HG03442 (cell line): ENCODE results near the gene MEX3D.

Experiments used
- ATAC-seq: cut with Tn5 transposase; IDR thresholded peaks from one replicate; pipeline ENCODE4 v1.9.1; 2021; ENCODE audit warnings: mild to moderate bottlenecking, moderate library complexity; ENCODE audit not compliant: unreplicated experiment

MEX3D gene

DNA sequence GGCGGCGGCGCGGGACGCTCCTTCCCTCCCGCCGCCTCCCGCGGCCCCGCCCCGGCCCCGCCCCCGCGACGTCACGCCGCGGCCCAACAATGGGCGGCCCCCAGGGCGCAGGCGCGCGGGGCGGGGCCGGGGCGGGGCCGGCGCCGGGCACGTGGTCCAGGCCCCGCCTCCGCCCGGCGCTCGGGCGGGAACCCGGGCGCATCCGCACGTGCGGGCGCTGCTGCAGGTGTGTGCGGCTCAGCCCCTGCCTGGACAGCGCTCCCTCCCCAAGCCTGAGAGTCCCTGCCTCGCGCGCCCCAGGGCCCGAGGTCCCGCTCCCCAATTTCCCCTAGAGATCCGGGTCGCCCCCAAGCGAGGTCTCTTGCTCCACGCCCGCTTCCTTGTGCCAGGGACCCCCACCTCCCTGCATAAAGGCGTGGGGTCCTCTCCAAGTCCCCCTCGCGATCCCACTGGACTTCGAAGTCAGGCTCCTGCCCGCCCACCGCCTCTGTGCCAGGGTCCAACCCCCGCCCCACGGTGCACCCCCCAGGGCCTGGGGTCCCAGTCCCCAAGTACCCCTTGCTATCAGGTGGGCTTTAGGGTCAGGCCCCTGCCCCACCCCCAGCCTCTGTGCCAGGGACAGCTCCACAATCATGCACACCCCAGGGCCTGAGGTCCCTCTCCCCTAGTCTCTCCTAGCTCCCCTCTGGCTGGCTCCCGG lies at the start of gene MEX3D:
Gene MEX3D (minus strand): TSS at position 6 of the 700 bp plus-strand sequence. CDS start 267 bp downstream, outside the sequence.
- ATAC-seq, result no peak

DNA sequence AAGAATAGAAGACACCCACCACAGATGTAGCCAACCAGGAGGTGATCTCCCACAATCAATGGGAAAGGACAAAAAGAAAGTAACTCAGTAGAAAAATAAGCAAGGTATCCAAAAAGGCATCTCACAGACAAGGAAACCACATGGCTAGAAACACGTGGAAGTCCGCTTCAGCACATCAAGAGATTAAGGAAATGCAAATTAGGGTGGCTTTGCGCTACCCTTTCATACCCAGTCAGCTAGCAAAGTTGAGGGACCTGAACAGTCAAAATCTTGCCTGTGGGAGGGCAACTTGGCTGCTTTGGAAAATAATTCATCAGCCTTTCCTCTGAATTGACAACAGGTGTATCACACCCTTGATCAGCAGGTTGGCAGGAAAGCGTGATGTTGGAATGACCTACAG lies 48.8 kb upstream of the MEX3D start:
- ATAC-seq, result no peak

DNA sequence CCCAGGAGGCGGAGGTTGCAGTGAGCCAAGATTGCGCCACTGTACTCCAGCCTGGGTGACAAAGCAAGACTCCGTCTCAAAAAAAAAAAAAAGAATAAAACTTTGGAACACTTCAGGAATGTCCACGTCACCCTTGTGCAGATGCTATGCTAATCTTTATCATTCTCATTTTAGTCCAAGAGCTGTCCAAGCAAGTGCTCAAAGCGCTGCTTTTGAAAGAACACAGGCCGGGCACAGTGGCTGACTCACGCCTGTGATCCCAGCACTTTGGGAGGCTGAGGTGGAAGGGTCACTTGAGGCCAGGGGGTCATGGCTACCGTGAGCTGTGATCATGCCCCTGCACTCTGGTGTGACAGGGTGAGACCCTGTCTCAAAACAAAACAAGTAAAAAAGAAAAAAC lies 48.3 kb upstream of the MEX3D start:
- ATAC-seq, result no peak

DNA sequence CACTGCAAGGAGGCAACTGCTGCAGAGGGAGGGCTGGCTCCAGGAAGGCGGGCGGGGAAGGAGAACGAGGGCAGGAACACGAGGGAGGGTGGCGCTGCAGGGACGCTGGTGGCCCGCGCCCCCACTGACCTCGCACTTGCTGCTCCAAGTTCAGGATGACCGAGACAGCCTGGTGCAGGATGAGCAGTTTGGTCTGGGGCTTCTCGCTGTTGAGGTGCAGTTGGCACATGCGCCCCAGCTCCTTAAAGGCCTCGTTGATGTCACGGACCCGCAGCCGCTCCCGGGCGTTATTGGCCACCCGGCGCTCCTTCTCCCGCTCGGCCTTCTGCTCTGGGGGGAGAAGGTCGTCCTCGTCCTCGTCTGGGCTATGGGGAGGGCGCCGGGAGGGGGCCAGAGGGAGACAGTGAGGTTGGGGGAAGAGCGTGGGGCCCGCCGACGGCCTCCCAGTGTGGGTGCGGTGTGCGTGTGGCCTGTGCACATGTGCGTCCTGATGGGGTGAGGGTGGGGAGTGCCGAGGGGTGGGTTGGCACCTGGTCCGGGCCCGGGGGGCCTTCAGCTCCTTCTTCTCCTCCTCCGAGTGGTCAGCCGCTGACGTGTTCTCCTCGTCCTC lies 47.1 kb upstream of the MEX3D start:
- no peak for ATAC-seq

DNA sequence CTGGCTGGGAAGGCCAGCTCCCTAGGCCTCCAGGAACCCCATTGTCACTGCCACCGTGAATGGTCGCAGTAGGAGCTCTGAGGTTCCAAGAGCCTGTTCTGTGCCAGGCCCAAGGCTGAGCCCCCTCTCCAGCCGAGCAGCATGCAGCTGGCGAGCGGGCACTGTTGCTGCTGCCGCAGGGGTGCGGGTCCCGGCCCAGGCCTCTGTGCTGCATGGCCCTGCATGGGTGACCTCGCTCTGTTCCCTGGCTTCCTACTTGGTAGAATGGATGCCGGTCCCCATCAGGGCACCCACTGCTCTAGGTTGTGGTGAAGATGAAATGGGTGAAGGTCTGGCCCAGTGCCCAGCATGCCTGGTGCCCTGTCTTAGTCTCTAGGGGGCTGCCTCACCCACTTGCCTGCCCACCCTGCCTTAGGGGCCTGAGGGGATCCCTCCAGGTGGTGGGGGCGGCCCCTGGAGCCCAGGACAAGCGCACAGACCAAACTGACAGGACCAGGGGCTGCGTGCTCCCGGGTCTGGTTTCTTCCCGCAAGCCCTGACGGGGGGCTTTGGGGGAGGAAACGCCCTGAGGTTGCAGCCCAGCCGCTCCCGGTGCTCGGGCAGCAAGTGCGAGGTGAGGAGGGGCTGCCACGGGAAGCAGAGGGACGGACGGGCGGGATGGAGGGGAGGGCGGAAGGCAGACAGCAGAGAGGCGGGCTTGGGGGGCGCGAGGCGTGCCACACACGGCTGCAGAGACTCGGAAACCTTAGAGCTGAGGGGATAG lies 45.9 kb upstream of the MEX3D start:
- ATAC-seq, result no peak

DNA sequence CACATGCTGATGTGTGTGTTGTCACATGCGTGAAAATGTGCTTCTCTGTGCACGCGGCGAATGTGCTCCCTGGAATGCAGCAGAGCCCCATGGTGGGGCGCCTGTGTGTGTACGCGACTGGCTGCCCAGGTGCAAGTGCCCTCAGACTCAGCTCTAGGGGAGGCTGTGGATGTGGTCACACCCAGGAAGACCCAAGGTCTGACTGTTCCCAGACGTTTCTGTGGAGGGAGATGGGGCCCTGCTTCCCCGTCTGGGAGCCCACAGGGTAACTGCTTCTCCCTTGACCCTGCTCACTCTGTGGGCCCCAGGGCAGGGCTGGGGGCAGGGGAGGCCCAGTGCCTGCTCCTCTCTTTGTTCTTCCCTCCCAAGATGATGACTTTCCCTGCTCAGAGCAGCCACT lies 45.0 kb upstream of the MEX3D start:
- no peak for ATAC-seq

DNA sequence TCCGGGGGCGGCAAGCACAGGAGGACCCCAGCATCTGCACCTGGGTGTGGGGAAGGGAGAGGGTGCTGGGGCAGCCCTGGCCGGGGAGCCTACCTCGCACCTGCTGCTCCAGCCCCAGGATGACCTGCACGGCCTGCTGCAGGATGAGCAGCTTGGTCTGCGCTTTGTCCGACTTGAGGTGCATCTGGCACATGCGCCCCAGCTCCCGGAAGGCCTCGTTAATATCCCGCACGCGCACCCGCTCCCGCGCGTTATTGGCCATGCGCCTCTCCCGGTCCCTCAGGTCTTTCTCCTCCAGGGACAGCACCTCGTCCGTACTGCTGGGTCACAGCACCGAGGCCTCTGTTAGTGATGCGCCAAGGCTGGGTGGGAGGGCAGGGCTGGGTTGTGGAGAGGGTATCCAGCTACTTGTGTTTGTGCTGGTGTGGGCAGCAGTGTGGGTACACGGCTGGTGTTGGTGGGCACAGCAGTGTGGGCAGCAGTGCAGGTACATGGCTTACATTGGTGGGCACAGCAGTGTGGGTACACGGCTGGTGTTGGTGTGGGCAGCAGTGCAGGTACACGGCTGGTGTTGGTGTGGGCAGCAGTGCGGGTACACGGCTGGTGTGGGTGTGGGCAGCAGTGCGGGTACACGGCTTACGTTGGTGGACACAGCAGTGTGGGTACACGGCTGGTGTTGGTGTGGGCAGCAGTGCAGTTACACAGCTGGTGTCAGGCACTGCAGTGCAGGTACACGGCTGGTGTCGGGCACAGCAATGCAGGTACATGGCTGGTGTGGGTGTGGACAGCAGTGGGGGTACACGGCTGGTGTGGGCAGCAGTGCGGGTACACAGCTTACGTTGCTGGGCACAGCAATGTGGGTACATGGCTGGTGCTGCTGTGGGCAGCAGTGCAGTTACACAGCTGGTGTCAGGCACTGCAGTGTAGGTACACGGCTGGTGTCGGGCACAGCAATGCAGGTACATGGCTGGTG lies 44.3 kb upstream of the MEX3D start:
- ATAC-seq, result no peak

DNA sequence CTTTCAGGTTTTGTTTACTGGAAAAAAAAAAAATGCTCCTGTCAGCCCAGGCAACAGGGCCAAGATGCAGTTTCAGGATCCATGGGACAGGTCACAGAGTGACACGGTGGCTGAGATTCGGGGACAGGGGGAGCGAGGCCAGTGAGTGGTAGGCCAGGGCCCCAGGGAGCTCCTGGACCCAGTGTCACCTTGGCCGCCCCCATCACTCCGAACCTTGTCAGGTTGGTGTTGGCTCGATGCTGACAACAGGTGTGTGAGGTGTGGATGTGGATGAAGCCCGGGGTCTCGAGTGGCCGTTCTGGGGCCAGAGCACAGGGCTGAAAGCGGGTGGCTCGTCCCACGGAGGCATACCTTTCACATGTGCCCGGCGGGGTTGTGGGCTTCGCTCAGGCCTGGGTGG lies 43.2 kb upstream of the MEX3D start:
- ATAC-seq, result no peak

DNA sequence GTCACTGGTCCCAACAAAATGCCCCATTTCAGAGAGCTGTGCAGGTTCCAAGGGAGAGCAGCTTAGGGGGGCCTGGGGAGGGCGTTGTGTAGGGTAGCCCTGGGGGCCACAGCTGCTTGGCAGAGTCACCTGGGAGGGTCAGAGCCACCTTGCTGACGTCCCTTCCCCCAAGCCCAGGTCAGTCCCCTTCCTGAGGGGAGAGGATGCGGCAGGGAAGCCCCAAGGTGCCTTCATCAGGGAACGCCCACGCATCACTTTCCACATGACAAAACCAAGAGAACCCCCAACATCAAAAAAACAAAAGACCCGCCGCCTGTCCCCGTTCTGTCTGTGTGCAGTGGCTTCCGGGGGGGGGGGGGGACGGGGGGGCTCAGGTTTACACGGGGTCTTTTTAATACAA lies 42.5 kb upstream of the MEX3D start:
- no peak for ATAC-seq

DNA sequence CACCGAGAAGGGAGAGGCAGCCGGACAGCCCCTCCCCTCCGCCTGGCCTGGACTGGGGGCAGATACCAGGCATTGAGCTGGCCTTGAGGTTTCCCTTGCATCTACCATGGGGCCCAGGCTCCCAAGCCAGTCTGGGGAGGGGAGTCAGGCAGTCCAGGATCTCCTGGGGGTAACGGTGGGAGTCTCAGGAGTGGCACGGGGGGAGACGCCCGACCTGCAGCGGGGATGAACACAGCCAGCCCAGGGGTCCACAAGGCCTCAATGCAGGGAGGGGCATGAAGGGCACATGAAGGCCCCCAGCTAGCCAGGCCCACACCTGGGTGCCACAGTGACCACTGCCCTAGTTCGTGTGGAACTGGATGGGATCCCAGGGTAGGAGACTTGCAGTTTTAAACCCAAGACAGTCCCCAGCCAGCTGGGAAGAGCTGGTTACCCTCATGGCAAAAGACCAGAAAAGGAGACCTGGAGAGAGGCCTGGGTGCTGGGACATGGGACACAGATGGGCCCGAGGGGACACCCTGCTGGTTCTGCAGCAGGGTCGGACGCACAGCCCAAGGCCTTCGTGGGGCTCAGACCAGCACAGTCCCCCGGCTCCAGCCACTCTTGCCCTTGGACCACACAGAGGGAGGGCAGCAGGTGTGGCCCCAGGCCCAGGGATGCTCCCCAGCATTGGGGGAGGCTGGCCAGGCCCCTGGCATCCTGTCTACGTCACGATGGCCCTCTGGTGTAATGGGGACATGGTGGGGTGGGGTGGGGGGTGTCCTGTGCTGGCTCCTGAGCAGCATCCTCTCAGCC lies 41.8 kb upstream of the MEX3D start:
- ATAC-seq, result no peak

DNA sequence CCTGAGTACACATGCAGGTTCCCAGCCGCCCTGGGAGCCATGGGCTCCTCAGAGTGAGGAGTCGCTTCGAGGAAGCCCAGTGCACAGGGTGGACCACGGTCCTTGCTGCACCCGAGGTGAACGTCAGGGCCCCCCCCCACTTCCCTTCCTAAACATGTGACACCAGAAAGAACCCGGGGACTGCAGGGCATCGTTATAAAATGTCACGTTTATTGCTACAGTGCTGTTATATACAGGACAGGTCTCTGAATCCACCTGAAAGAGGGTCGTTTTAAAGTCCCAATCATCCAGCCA lies 40.9 kb upstream of the MEX3D start:
- ATAC-seq, result no peak

DNA sequence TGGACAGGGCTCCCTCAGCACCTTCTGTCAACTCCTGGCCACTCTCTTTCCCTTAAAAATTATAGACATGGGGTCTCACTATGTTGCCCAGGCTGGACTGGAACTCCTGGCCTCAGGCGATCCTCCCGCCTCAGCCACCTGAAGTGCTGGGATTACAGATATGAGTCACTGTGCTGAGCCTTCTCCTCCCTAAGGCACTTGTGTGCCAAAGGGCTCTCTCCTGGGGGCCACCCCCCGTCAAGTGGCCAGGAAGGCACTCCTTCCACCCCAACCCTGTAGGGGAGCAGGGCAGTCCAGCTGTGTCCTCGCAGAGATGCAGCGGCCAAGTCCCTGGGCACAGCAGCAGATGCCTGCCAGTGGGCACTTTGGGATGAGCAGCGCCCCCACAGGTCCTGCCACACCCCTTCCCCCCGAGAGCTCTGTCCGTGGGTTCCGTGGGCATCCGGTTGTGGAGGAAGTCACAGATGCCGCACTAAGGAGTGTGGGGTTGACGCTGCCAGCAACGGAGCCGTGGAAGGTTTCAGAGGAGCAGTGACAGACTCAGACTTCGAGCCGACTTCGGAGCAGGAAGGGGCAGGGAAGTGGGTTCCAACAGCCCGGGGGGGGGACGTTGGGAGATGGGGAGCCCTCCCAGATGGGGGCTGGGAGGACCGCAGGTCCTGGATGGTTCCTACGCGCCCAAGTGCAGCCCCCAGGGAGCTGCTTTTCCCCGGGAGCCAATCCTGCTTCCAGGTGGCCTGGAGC lies 40.4 kb upstream of the MEX3D start:
- ATAC-seq, result no peak

DNA sequence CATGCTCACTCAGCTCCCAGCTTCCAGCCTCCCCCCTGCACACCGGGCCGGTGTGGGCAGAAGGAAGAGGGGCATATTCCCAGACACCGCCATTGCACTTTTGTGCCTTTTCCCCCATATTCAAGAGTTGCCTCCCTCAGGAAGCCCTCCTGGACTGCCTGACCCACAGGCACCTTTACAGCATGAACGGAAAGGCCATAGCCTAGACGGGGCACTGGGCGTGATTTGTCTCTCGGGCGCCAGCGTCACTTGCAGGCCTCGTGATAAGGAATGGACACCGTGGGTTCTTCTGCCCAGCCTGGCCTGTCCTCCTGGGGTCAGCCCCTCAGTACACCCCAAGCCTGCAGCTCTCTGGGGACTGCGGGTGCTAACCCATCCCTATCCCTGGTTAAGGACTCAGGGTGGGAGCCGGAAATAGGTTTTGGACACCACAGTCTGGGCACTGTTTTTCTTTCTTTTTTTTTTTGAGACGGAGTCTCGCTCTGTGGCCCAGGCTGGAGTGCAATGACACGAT lies 38.1 kb upstream of the MEX3D start:
- ATAC-seq, result no peak

DNA sequence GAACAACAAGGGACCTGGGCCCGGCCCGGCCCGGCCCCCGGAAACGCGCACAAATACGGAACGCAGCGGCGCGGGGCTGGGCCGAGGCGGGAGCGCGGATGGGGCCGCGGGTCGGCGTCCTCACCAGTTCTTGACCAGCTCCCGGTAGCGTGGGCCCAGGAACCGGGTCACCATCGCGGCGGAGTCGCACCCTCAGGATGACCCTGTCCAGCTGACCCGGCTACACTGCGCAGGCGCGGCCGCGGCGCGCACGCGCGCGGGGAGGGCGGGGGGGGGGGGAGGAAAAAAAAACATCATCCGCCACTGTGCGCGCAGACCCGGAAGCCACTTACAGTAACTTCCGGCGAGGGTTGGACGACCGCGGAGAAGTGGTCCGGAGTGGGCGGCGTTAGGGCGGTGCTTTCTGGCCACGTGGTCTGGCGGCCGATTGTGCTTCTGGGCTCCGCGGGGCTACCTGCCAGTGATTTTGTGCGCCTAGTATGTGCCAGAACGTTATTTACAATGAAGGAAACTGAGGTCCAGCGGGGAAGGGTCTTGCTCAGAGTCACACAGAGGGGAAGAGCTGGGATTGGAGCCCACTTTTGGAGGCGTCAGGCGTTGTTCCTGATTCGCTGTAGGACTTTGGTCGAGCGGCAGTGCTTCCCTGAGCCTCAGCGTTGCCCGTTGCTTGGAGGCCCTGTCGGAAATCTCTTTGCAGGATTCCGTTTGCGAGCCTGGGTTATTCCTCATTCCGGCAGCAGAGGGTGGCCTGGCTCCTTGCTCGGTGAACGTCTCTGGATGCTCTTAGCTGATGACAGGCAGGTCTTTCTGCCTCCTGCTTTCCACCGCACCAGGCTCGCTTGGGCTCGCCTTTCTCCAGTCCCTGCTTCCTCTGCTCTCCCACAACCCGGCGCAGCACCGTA lies 37.4 kb upstream of the MEX3D start, which contains the start of gene UQCR11:
Gene UQCR11 (minus strand): TSS at position 227 of the 902 bp plus-strand sequence. CDS start 53 bp downstream, at position 174.
- peak; percentile 83 for ATAC-seq

DNA sequence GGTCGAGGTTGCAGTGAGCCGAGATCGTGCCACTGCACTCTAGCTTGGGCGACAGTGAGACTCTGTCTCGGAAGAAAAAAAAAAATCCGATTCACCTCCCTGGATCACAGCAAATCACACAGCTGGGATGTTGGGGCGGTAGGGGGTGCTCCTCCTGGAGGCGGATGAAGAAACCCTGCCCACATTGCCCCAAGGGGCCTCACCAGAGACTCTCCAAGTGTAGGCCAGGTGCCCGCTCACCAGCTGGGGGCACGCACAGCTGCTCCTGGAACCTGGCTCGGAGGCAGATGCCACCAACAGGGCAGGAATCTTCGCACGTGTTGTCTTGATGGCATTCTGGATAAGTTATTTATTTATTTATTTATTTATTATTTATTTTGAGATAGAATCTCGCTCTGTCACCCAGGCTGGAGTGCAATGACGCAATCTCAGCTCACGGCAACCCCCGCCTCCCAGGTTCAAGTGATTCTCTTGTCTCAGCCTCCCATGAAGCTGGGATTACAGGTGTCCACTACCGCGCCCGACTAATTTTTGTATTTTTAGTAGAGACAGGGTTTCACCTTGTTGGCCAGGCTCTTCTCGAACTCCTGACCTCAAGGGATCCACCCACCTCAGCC lies 34.1 kb upstream of the MEX3D start:
- ATAC-seq, result no peak

DNA sequence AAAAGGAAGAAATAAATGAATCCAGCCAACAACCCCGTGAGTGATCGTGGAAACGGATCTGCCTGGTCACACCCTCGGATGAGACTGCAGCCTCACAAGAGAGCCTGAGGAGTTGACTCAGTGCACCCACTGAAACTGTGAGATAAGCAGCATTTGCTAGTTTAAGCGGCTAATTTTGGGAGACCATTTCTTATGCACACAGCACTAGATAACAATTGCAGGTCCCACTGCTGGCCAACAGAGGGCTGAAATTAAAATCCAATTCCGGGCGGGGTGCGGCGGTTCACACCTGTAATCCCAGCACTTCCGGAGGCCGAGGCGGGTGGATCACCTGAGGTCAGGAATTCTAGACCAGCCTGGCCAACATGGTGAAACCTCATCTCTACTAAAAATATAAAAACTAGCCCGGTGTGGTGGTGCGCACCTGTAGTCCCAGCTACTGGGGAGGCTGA lies 33.5 kb upstream of the MEX3D start:
- no peak for ATAC-seq

DNA sequence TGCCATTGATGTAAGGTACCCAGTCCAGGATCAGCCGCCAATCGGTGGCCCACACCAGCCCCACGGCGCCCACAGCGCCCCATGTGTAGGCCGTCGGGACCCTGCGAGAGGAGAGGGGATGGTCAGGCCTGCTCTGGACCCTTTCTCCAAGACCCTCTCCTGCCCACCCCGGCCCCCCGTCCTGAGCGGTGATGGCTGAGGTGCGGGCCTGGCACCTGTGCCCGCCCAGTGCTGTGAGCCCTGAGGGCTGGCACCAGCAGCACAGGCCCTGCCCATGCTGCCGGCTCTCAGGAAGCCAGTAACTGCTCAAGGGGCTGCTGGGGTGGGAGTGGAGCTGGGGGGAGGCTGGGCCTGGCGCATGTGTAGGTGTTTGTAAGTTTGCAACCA lies 31.3 kb upstream of the MEX3D start:
- ATAC-seq, result no peak
